GM23248 (cell line): ENCODE measurements around the gene FARS2. TPM values are rescaled to one million over a fixed set of nuclear protein-coding genes. Genes with fewer than 3 reads are reported as not detected.

Experiments
- DNase-seq: peaks from one replicate; pipeline ENCODE4 v3.0.0-alpha.2; 2015
- H2AFZ ChIP-seq: fragments of 200-600 bp; sonication (generic); 2 replicates; pipeline ENCODE4 v1.6.1; 2016; ENCODE audit warnings: antibody characterized with exemption
- H3F3A ChIP-seq: fragments of 200-600 bp; sonication (generic); 2 replicates; pipeline ENCODE4 v1.6.1; 2016; ENCODE audit warnings: mild to moderate bottlenecking, antibody characterized with exemption, mixed run types; ENCODE audit not compliant: insufficient read depth
- H3K27ac ChIP-seq: fragments of 200-600 bp; sonication (generic); 2 replicates; pipeline ENCODE4 v1.5.1; 2016; ENCODE audit warnings: mild to moderate bottlenecking
- H3K27me3 ChIP-seq: fragments of 200-600 bp; sonication (generic); replicated peaks from 2 replicates; pipeline ENCODE4 v1.6.1; 2016; ENCODE audit warnings: mild to moderate bottlenecking; ENCODE audit not compliant: insufficient read depth
- H3K36me3 ChIP-seq: fragments of 200-600 bp; sonication (generic); 2 replicates; pipeline ENCODE4 v1.6.1; 2016; ENCODE audit warnings: low read depth, mild to moderate bottlenecking
- H3K4me1 ChIP-seq: fragments of 200-600 bp; sonication (generic); 2 replicates; pipeline ENCODE4 v1.6.1; 2016; ENCODE audit warnings: mild to moderate bottlenecking; ENCODE audit not compliant: insufficient read depth
- H3K4me2 ChIP-seq: fragments of 200-600 bp; sonication (generic); one replicate; pipeline ENCODE4 v1.6.1; 2016; ENCODE audit warnings: mild to moderate bottlenecking; ENCODE audit not compliant: unreplicated experiment
- H3K4me3 ChIP-seq: fragments of 200-600 bp; sonication (generic); 2 replicates; pipeline ENCODE4 v1.5.1; 2016; ENCODE audit warnings: mild to moderate bottlenecking
- H3K79me2 ChIP-seq: fragments of 200-600 bp; sonication (generic); 2 replicates; pipeline ENCODE4 v1.6.1; 2016; ENCODE audit warnings: mild to moderate bottlenecking; ENCODE audit not compliant: insufficient read depth
- H3K9ac ChIP-seq: fragments of 200-600 bp; sonication (generic); 2 replicates; pipeline ENCODE4 v1.6.1; 2016; ENCODE audit warnings: mild to moderate bottlenecking
- H3K9me2 ChIP-seq: fragments of 200-600 bp; sonication (generic); 2 replicates; pipeline ENCODE4 v1.6.1; 2016; ENCODE audit warnings: mixed run types, mild to moderate bottlenecking, moderate library complexity; ENCODE audit not compliant: insufficient read depth
- H3K9me3 ChIP-seq: fragments of 200-600 bp; sonication (generic); one replicate; pipeline ENCODE4 v1.6.1; 2017; ENCODE audit warnings: low read depth
- H4K20me1 ChIP-seq: fragments of 200-600 bp; sonication (generic); 2 replicates; pipeline ENCODE4 v1.6.0; 2016; ENCODE audit not compliant: insufficient read depth
- EZH2 ChIP-seq: fragments of 200-600 bp; sonication (generic); IDR thresholded peaks from 2 replicates; pipeline ENCODE4 v1.6.1; 2018; ENCODE audit warnings: antibody characterized with exemption, mild to moderate bottlenecking; ENCODE audit not compliant: insufficient read depth, poor library complexity, severe bottlenecking
- EZH2phosphoT487 ChIP-seq: fragments of 200-600 bp; sonication (generic); IDR thresholded peaks from 2 replicates; pipeline ENCODE4 v1.6.1; 2018; ENCODE audit warnings: antibody characterized with exemption, moderate library complexity, mild to moderate bottlenecking, low read depth; ENCODE audit not compliant: insufficient read depth
- WGBS, 2 experiments: methylation state at CpG; one replicate each; pipeline ENCODE4 v1.1.6; 2015 to 2017; ENCODE audit warnings: low lambda C conversion rate in 2 of 2, low coverage in 1 of 2; ENCODE audit errors: missing lambda C conversion rate in 2 of 2; 5-methylcytosine and 5-hydroxymethylcytosine counted together
- in situ Hi-C: fragments of 300-500 bp; cut with MboI; formaldehyde crosslinking; loops from 2 replicates; pipeline ENCODE4 v1.15.0; 2020
- polyA plus RNA-seq: library from polyadenylated mRNA; unstranded; fragments of >200 nt; fragmentation: Nextera tagmentation; extraction: Ambion mirVana; gene quantifications from 2 replicates; pipeline ENCODE4 v1.2.1, GENCODE V29; 2016
- total RNA-seq: library from RNA; depleted of rRNA; stranded (reverse); fragments of >200 nt; shearing (Covaris generic); gene quantifications from 2 replicates; pipeline ENCODE4 v1.2.3, GENCODE V29; 2014

FARS2 gene
- total and polyA plus RNA-seq, 2 experiments from 2014 or later = 15.1 to 16.5 TPM

DNA sequence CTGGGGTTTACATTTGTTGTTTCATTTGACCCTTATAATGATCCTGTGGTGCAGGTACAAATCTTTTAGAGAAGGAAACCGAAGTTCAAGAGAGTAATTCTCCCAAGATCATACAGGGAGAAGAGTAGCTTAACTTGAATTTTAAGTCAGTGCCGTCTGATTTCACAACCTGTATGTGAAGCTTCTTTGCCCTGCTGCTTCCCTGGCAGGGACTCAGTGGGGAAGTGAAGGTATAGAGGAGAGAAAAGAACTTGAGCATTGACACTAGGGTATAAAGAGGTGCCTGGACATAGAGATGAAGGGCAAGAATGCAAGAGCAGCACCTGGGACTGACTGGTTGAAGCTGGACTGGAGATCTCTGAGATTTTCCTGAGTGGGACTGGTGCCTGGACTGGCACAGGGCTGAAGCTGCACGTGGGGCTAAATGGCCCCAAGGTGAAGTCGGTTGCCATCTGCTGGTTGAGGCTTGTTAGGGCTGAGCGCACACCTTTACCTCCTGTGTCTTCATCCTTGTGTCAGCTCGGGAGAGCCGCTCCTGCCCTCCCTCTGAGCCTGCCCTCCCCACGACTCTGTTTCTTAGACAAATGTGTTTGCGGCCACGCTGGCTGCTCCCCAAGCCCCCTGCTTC is 41.8 kb downstream of the FARS2 start:
- Histone ChIP-seq H3K4me1 (no peaks in the 10 kb centered on the region; the same call in 1 of the 2 replicates), H3K4me3 (no peak overlapping the region), H3F3A (no peaks in the 10 kb centered on the region), H3K9me3 (no peaks in the 10 kb centered on the region), H3K27me3 (no peaks in the 10 kb centered on the region), H3K4me2 (no peak overlapping the region), H3K9ac (no peak overlapping the region), H3K79me2 (peaks cover 59% of the 10 kb centered on the region), H2AFZ (no peak overlapping the region), H3K36me3 (no peaks in the 10 kb centered on the region), H4K20me1 (no peaks in the 10 kb centered on the region; the same call in 1 of the 2 replicates), H3K27ac (no peak overlapping the region), H3K9me2 (no peaks in the 10 kb centered on the region)
- in situ Hi-C loops = no loop called here
- TF ChIP-seq EZH2 = no peak
- TF ChIP-seq EZH2phosphoT487 = no peak
- peak; percentile 21 for DNase-seq
- WGBS, 2 experiments = 83 to 87% methylated on average over 10 of the region's 10 CpGs

DNA sequence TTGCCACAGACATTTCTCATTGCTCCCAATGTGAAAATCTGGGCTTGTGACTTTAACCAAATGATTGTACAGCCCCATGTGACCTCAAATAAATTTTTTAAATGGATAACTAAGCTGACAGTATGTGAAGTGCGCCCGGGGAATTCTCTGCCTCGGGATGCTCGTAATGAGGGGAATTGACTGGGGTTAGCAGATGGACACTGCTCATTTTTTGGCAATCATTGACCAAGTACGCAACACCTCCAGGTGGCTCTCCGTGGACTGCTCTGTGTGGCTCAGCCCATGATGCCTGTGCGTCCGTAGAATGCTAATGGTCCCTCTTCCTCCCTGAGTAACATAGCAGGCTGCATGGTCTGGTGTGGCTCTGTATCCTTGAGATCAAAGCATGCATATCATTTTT is 42.4 kb downstream of the FARS2 start:
- Histone ChIP-seq H3K9me2 (no peaks in the 10 kb centered on the region), H3K36me3 (no peaks in the 10 kb centered on the region), H2AFZ (no peak overlapping the region), H3K9ac (no peak overlapping the region), H3K4me1 (no peaks in the 10 kb centered on the region; the same call in 1 of the 2 replicates), H3K9me3 (no peaks in the 10 kb centered on the region), H3K79me2 (peaks cover 62% of the 10 kb centered on the region), H3K4me2 (no peak overlapping the region), H3K4me3 (no peak overlapping the region), H3K27me3 (no peaks in the 10 kb centered on the region), H4K20me1 (no peaks in the 10 kb centered on the region; the same call in 1 of the 2 replicates), H3F3A (no peaks in the 10 kb centered on the region), H3K27ac (no peak overlapping the region)
- TF ChIP-seq EZH2phosphoT487 (no peak), EZH2 (no peak)
- WGBS, 2 experiments = 97 to 99% methylated on average over 8 of the region's 8 CpGs
- no peak for DNase-seq
- in situ Hi-C loops = no loop called here

DNA sequence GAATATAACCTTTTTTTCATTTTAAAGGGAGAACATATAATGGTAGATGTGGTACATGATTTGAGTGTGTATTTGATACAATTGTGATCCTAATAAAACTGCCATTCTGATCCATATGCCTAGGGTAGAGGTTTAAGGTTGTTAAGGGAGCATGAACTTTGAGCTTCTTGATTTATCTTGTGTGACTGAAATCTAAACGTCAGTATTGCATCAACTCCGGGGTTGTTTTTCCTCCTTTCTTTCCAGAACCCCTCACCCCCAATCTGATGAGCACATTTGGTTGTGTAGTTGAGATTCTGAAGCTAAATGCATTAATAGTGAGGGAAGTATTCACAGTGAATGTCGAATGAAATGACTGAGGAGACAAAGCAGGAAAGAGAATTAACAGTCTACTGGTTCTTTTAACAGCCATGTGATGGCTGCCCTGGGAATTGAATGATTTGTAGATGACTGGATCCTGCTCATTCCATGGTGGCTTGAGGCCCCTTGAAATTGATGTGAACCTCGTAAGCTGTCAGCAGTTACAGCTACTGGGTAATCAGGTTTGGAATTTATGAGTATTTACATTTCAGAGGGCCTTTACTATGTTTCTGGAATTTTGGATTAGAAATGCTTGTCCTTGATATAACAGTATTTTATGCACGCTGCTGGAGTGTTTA is 44.8 kb downstream of the FARS2 start:
- Histone ChIP-seq H4K20me1 (no peaks in the 10 kb centered on the region; the same call in 1 of the 2 replicates), H3K9me3 (no peaks in the 10 kb centered on the region), H3F3A (no peaks in the 10 kb centered on the region), H3K27me3 (no peaks in the 10 kb centered on the region), H3K4me1 (no peaks in the 10 kb centered on the region; the same call in 1 of the 2 replicates), H2AFZ (no peak overlapping the region), H3K4me2 (no peak overlapping the region), H3K36me3 (no peaks in the 10 kb centered on the region), H3K9ac (no peak overlapping the region), H3K9me2 (no peaks in the 10 kb centered on the region), H3K79me2 (peaks cover 46% of the 10 kb centered on the region), H3K4me3 (no peak overlapping the region), H3K27ac (no peak overlapping the region)
- TF ChIP-seq EZH2 = no peak
- DNase-seq = no peak
- in situ Hi-C loops = no loop called here
- WGBS, 2 experiments = 60 to 62% methylated on average over 5 of the region's 5 CpGs

DNA sequence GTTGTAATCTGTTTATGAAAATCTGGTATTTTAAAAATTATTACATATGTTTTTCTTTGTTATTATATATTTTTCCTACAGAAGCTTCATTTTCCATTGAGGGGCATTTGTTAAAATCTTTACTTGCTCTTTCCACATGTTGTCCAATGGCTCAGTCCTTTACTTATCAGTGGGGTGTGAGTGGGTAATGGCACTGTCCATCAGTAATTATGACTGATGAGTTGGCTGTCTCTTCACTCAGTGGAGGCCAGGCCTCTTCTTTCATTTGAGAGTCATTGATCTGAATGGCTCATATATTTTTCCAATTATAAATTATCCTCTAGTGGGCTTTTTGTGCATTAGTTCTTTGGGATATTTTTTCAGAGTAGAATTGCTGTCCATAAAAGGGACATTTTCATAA is 45.7 kb downstream of the FARS2 start:
- in situ Hi-C loops = no loop called here
- no peaks in the 10 kb centered on the region for H3F3A ChIP-seq
- no peaks in the 10 kb centered on the region for H3K9me3 ChIP-seq
- DNase-seq = no peak
- no peaks in the 10 kb centered on the region; the same call in 1 of the 2 replicates for H3K4me1 ChIP-seq
- H3K79me2 ChIP-seq = peaks cover 43% of the 10 kb centered on the region
- no peaks in the 10 kb centered on the region for H3K9me2 ChIP-seq
- no peak overlapping the region for H3K9ac ChIP-seq
- H3K4me3 ChIP-seq = no peak overlapping the region
- H4K20me1 ChIP-seq = no peaks in the 10 kb centered on the region; the same call in 1 of the 2 replicates
- H3K27me3 ChIP-seq = no peaks in the 10 kb centered on the region
- H3K27ac ChIP-seq = no peak overlapping the region
- no peak overlapping the region for H3K4me2 ChIP-seq
- H3K36me3 ChIP-seq = no peaks in the 10 kb centered on the region
- no peak overlapping the region for H2AFZ ChIP-seq
- no peak for TF ChIP-seq EZH2phosphoT487
- no peak for TF ChIP-seq EZH2
